SK-N-SH treated with all-trans-retinoic acid at 6 μM for 48 hours (cell line): ENCODE data around the gene GINS3.

Source experiments
- CSDC2 ChIP-seq: fragments of 250-450 bp; sonication (Bioruptor Pico); IDR thresholded peaks from 2 replicates; pipeline ENCODE4 v1.5.0; 2020; ENCODE audit warnings: mild to moderate bottlenecking, moderate library complexity
- GLIS3 ChIP-seq: fragments of 250-450 bp; sonication (Bioruptor Pico); IDR thresholded peaks from 2 replicates; pipeline ENCODE4 v1.5.0; 2020; ENCODE audit warnings: mild to moderate bottlenecking, moderate library complexity
- ZFP3 ChIP-seq: fragments of 250-450 bp; sonication (Bioruptor Pico); IDR thresholded peaks from 2 replicates; pipeline ENCODE4 v1.5.0; 2020; ENCODE audit warnings: mild to moderate bottlenecking, moderate library complexity
- ZNF70 ChIP-seq: fragments of 450-650 bp; formaldehyde crosslinking; IDR thresholded peaks from 2 replicates; pipeline ENCODE4 v1.5.0; 2020; ENCODE audit warnings: mild to moderate bottlenecking, moderate library complexity

- TF ChIP-seq CSDC2 (CRISPR knock-in tag) (no peak), GLIS3 (no peak), ZFP3 (CRISPR knock-in tag) (no peak), ZNF70 (no peak)
Observed at GRCh38 chr16:58389724-58390123, 2.5 kb upstream of the GINS3 start.
